Esophagus muscularis mucosa (tissue), 4 donors: ENCODE data around the gene TRIM27.

Source experiments
- EP300 ChIP-seq: sonication (generic); formaldehyde crosslinking; IDR thresholded peaks from one replicate; pipeline ENCODE4 v1.6.1; 2017; ENCODE audit warnings: antibody characterized with exemption
- POLR2A ChIP-seq: fragments of 450-650 bp; IDR thresholded peaks from one replicate; pipeline ENCODE4 v1.6.1; 2017; ENCODE audit warnings: antibody characterized with exemption, moderate library complexity, mild to moderate bottlenecking, low read depth
- POLR2AphosphoS5 ChIP-seq, 2 donors: sonication (generic); formaldehyde crosslinking; IDR thresholded peaks; one replicate each; pipeline ENCODE4 v1.6.1; 2017; ENCODE audit warnings: antibody characterized with exemption in 2 of 2
- TF ChIP-seq, protein P1 (sequence below), 3 experiments: fragments of 200-600 bp in 2 of 3; fragments of 450-650 bp in 1 of 3; sonication (generic) in 2 of 3; IDR thresholded peaks; one replicate each; pipeline ENCODE4 v1.5.1; 2017 to 2019; ENCODE audit warnings: antibody characterized with exemption in 3 of 3, mild to moderate bottlenecking in 2 of 3, moderate library complexity in 1 of 3

DNA sequence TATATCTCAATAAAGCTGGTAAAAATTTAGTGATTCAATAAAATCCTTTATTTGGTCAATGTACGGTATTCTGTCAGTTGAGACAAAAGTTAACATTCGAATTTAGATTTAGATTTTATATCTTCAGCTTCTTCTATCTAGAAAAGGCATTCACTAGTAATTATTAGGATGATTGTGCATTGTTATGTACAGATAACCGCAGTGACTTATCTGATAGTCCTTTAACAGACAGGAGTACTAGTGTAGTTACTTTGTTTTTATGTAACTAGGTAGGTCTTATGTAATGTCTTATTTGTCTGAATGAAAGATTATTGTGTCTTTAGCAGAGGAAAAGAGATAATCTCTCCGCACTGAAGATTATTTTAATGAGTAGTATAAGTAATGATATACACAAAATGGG, 31.3 kb downstream of the TRIM27 start:
- TF ChIP-seq, protein P1, sequence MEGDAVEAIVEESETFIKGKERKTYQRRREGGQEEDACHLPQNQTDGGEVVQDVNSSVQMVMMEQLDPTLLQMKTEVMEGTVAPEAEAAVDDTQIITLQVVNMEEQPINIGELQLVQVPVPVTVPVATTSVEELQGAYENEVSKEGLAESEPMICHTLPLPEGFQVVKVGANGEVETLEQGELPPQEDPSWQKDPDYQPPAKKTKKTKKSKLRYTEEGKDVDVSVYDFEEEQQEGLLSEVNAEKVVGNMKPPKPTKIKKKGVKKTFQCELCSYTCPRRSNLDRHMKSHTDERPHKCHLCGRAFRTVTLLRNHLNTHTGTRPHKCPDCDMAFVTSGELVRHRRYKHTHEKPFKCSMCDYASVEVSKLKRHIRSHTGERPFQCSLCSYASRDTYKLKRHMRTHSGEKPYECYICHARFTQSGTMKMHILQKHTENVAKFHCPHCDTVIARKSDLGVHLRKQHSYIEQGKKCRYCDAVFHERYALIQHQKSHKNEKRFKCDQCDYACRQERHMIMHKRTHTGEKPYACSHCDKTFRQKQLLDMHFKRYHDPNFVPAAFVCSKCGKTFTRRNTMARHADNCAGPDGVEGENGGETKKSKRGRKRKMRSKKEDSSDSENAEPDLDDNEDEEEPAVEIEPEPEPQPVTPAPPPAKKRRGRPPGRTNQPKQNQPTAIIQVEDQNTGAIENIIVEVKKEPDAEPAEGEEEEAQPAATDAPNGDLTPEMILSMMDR (IDR thresholded peaks at IDR 0.05) = no peak
- TF ChIP-seq POLR2AphosphoS5 (IDR thresholded peaks at IDR 0.05) (no peak), POLR2A (no peak), EP300 (no peak)
